GM19239 (cell line): ENCODE data around the gene PIAS3.

Source experiments
- DNase-seq: peaks from one replicate; pipeline ENCODE4 v3.0.0; 2011; ENCODE audit warnings: low spot score; ENCODE audit not compliant: insufficient read length
- FAIRE-seq: peaks from 2 replicates; lab custom pipeline; 2011; peaks lifted over from hg19 to GRCh38; lab: Jason Lieb, UNC

PIAS3 gene

DNA sequence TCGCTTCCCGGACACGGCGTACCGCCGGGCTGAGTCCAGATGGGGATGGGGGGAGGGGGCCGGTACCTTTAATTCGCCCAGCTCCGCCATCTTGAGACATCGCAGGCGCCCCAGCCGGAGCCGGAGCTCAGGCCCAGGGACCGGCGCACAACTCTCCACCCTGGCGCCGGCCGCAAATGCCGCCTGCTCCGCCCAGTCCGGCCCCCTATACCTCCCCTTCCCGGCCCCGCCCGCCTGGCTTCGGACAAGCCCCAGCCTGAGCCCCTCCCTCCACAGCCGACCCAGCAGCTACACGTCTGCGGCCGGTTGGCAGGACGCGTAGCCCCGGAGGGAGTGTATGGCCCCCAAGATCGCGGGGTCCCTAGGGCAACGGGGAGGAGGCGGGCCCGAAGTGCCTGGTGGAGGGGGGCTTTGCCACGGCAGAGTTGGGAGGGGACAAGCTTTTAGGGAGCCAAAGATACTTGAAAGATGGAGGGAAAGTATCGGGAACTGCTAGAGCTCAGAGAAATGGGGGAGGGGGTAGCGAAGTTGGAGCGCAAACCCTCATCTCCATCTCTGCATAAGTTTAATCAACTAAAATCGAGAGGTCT is at the start of gene PIAS3:
TSS of gene PIAS3 (minus strand) at position 181 of the 590 bp plus-strand sequence. CDS start at position 90, 91 bp downstream.
- FAIRE-seq = peak; percentile 89
- DNase-seq = peak; percentile 91

DNA sequence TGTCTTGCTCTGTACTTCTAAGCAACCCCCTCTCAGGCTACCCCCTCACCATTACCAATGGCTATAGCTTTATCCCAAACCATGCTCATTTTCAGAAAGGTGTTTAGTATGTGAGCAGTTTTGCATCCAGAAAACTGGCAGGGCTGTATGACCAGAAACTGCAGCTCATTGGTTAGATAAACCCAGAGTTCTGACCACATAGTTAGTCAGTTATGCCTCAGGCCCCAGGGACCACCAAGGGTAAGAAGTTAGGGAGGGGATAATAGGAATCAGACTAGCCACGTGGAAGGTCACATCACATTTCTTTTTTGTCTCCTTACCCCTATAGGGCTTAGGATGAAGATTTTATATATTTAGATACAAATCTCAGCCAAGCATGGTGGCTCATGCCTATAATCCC is 49.8 kb upstream of the PIAS3 start:
- FAIRE-seq (no peak), DNase-seq (no peak)

GRCh38 chr1:145906954-145907753 is 48.3 kb upstream of the PIAS3 start:
- FAIRE-seq (no peak), DNase-seq (no peak)

GRCh38 chr1:145901312-145902021 is 42.6 kb upstream of the PIAS3 start:
- FAIRE-seq (no peak), DNase-seq (no peak)

- FAIRE-seq (no peak), DNase-seq (no peak)
Observed at GRCh38 chr1:145898756-145899155, 39.9 kb upstream of the PIAS3 start.

DNA sequence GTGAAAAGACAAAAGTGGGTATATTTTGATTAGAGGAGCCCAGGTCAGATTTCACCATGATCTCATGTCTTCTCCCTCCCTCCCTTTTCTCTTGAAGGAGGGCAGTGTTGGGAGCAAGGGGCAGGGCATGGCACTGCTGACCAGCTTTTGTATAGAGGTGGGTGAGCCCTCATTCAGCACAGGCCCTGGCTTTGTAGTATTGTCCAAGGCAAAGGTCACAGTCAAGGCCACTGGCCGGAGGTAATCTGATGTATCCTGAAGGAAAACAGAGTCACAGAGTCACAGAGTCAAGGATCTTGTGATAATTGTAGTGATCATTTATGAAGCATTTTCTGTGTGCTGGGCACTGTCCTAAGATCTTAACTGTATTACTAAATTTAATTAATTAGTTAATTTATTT is 39.1 kb upstream of the PIAS3 start:
- DNase-seq (no peak), FAIRE-seq (no peak)

DNA sequence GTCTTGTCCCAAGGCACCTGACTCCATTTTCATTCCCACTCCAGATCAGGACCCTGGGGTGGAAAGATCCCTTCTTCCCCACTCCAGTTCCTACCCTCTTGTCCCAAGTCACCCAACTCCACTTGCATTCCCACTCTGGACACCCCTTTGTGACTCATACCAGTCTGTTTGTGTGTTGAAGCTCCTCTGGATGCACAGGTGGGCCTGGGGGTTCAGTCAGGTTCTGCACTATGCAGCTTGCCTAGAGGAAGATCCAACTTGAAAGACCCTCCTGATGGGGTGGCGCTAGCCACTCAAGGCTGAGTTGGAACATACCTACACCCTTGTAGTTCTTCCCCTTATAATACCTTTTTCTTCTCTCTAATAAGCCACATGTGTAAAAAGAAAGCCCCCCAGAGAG is 36.6 kb upstream of the PIAS3 start:
- FAIRE-seq = no peak

DNA sequence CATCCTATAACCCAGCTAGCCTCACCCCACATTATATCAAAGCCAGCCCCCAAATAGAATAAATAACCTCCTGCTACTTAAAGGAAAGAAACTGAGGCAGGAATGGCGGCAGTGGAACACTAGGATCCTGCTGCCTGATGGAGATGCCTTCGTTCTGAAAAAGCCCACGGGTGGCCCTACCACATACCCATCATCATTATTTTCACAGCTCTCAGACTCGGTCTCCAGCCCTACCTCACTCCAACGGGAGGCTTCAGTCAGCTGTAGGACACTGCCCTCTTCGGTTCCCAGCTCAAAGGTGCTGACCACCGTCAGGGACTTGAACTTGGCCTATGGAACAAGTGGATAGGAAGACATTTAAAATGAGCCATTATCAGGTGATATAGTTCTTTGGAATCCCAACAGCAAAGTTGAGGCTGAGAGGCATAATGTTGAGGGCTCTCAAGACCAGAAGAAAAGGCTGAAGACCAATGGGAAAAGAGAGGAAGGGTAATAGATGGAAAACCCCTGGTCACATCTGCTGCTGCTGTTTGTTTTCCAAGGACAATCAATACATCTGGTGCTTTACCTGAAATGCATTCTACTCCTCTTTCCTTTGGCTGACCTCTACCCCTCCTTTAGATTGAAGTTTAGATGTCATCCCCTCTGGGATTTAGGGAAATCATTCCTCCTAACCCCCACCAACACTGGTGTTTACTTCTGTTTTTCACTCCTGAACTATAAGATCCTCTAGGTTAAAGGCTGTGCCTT is 34.6 kb upstream of the PIAS3 start:
- FAIRE-seq = no peak

More for the DNA sequence above, 36.6 kb upstream of the PIAS3 start:
- DNase-seq = no peak

GRCh38 chr1:145892486-145893087 is 33.7 kb upstream of the PIAS3 start:
- no peak for FAIRE-seq
- DNase-seq = no peak

More for the DNA sequence above, 34.6 kb upstream of the PIAS3 start:
- no peak for DNase-seq

- FAIRE-seq = no peak
- peak; percentile 46 for DNase-seq
Observed at GRCh38 chr1:145891587-145892485, 33.0 kb upstream of the PIAS3 start.

DNA sequence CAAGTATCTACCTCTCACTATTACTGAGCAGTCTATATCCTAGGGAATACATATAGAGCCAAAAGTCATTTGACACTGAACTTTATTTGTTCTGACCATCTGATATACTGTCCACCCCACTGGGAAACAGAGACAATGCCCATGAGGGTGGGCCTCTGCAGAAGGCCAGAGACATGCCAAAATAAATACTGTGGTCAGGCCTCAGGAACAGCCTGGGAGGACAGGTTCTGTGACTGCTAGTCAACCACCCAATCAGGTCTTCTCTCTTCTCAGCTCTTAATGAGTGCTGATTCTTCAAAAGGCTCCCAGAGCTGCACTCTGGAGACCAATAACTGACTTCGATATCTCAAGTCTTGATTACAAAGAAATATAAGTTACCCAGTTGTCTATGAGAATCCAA is 32.3 kb upstream of the PIAS3 start:
- FAIRE-seq (no peak), DNase-seq (no peak)

DNA sequence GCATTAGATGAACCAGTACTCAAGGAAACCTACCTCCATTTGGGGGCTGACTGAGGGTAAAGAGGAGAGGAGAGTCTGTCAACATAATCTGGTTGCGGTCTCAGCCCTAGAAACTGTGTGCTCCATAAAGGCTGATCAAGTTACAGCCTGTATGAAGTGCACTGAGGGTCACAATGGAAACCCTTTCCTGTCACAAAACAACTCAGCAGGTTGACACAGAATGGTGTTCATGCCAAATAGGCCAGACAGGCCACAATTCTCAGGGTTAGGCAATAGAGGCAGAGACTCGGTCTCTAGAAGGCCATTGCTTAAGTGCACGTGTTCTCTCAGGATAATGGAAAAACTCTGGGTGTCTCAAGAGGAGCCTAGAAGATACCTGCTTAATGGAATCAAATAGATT is 30.8 kb upstream of the PIAS3 start:
- no peak for FAIRE-seq
- no peak for DNase-seq

GRCh38 chr1:145887631-145888030 is 28.8 kb upstream of the PIAS3 start:
- no peak for FAIRE-seq
- DNase-seq = no peak

DNA sequence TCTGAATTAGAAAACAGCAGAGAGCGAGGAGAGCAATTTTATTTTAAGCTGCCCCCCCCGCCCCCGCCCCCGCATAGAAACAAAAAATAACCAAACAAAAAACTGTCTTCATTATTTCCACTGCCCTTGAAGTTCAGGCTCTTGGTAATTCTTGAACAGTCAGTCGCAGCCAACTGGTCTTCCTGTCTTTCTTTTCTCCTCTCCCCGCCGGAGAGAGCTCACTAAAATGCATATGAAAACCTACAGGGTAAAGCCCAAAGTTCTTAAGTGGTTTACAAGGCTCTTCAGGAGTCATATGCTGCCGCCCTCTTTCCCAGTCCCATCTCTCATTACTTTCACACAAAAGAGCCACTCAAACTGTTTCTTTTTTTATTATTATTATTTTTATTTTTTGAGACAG is 27.9 kb upstream of the PIAS3 start:
- FAIRE-seq (no peak), DNase-seq (no peak)

DNA sequence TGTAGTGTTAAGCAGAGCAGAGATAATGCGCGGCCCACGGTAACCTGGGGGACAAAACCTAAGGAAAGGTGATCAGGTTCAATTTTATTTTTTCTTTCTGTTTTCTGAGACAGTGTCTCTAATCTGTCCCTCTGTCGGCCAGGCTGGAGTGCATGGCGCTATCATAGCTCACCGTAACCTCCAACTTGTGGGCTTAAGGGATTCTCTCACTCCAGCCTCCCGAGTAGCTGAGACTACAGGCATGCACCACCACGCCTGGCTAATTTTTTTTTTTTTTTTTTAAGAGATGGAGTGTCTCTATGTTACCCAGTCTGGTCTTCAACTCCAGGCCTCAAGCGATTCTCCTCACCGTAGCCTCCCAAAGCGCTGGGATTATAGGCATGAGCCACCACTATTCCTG is 27.5 kb upstream of the PIAS3 start:
- no peak for FAIRE-seq
- no peak for DNase-seq

DNA sequence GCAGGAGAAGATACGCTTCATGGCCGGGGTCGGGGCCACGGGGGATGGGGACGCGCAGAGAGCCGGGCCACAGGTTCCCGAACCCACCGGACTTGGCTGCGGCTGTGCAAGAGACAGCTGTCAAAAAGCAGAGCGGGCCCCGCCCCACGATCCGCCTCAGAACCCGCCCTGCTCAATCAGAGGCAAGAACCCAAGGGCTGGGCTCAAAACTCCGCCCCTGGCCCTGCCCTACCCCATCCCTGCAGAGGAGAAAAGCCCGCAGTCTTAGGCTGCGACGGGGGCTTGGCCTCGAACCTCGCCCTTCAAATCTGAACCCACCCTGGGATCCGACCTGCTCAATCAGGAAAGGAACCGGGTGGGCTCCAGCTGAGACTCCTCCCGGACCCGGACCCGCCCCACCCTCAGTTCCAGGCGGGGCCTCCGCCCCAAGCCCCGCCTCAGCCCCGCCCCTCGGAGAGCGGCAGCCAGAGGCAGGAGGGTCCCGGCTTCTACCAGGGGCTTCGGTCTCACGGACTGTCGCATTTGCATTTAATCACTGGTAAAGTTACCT is 26.9 kb upstream of the PIAS3 start, which contains the start of gene ANKRD35:
TSS of gene ANKRD35 (minus strand) at position 129 of the 550 bp plus-strand sequence. CDS start at position 21, 108 bp downstream.
- peak; percentile 89 for FAIRE-seq
- DNase-seq = peak; percentile 96

GRCh38 chr1:145884675-145885074 is 25.8 kb upstream of the PIAS3 start:
- FAIRE-seq = no peak

DNA sequence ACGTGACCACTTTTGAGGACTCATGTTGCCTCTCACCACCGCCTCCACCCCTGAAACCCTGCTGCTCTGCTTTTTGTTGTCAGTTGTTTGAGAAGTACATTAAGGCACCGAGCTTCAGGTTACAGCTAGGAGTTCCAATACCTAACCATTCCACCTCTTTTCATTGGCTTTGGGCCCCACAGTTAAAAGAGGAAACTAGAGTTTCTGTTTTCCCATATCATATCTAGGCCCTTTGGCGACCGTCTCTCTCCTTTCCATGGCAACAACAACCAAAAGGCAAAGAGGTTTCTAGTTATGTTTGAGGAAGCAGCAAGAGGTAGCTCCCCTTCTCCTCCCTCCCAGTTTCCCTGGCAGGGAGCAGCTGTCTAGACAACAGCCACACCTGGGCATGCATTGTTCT is 20.9 kb upstream of the PIAS3 start:
- FAIRE-seq = no peak
- no peak for DNase-seq

More at GRCh38 chr1:145884675-145885074, 25.8 kb upstream of the PIAS3 start:
- no peak for DNase-seq

DNA sequence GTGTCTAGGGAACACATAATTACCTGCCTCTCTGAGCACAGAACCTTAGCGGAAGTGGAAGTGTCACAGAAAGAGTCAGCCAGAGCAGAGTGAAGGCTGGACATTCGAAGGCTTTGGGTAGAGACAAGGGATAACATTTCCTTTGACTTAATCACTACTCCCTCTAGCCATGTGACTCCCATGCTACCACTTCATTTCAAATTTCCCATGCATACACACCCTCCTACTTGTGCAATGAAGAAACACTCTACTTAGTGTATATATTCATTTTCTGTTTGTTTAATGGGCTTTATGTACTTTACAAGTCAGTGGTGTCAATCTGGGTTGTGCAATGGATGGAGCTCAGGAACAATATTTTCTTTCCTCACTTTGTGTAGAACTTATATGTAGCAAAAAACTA is 19.8 kb upstream of the PIAS3 start:
- no peak for DNase-seq
- no peak for FAIRE-seq
